ENCODE data around the gene TUFT1.

- TF ChIP-seq CTCF (IDR thresholded peaks at IDR 0.05) (no peak), POLR2A (IDR thresholded peaks at IDR 0.05) (no peak)
These were observed 25.7 kb upstream of the TUFT1 start for GRCh38 chr1:151514366-151514765.
